ENCODE data around the gene TNFAIP2. TPM values are rescaled to one million over a fixed set of nuclear protein-coding genes. Genes with fewer than 3 reads are reported as not detected.

TNFAIP2 gene
- total RNA-seq, 1 experiment from 2014 or later = 142 TPM

DNA sequence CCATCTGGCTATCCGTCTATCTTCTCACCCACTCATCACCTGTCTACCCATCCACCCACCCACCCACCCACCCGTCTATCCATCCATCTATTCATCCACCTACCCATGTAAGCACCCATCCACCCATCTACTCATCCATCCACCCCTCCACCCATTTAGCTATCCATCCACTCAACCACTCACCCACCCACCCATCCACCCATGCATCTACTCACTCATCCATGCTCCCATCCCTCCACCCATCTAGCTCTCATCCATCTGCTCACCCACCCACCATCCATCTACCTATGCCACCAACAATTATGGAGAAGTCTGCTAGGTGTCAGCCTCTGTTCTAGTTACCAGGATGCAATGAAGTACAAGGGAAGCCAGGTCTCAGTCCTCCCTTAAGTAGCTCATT is 11.1 kb downstream of the TNFAIP2 start:
- no peak for DNase-seq (ENCODE audit: low read depth)

DNA sequence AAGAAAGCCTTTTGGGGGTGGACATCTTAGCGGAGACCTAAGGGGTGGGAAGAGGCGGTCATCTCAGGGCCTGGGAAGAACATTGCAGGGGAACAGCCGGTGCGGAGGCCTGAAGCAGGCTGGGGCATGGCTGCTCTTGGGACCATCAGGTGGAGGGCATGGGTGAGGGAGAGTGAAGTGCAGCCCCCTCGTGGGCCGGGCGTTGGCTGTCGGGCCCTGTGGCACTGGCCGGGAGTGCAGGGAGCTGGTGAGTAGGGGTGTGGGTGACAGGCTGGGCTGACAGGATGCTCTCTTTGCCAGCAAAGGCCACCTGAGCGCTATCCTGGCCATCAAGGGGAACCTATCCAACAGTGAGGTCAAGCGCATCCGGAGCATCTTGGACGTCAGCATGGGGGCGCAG is 11.7 kb downstream of the TNFAIP2 start:
- DNase-seq (ENCODE audit: low read depth) = no peak

DNA sequence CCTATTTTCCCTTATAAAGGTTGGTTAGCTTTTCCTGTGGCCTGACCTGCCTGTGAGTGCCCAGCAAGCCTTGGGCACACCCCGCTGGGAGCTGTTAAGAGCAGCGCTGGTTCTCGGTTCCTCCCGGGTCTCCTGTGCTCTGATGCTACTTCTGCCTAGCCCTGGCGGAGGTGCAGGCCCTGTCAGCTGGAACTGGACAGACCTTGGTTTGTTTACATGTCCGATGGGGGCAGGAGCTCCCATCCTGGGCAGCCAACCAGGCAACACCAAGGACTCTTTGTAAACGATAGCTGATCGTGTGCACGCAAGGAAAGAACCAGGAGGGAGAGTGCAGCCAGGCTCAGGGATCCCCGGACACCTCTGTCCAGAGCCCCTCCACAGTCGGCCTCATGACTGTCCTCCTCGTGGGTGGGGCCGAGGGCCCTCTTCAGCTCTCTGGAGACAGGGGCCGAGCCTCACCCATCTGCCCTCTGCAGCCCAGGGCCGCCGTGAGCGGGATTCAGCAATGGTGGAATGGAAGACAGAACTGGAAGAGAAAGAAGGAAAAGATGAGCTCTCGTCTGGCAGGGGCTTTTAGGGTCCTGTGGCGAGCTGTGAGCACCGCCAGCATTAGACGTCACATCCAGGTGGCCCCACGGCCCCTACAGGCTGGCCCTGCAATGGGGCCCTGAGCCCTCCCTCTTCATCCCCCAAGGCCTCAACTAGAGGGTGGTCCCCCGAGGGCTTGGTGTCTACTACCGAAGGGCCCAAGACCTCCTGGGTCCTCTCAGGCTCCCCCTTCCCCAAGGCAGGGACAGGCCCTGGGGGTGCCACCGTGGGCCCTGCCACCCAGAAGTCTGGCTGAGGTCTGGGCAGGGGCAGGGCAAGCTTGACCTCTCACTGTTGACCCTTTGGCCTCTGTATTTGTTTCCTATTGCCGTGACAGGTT is 12.3 kb downstream of the TNFAIP2 start:
- no peak for DNase-seq (ENCODE audit: low read depth)

DNA sequence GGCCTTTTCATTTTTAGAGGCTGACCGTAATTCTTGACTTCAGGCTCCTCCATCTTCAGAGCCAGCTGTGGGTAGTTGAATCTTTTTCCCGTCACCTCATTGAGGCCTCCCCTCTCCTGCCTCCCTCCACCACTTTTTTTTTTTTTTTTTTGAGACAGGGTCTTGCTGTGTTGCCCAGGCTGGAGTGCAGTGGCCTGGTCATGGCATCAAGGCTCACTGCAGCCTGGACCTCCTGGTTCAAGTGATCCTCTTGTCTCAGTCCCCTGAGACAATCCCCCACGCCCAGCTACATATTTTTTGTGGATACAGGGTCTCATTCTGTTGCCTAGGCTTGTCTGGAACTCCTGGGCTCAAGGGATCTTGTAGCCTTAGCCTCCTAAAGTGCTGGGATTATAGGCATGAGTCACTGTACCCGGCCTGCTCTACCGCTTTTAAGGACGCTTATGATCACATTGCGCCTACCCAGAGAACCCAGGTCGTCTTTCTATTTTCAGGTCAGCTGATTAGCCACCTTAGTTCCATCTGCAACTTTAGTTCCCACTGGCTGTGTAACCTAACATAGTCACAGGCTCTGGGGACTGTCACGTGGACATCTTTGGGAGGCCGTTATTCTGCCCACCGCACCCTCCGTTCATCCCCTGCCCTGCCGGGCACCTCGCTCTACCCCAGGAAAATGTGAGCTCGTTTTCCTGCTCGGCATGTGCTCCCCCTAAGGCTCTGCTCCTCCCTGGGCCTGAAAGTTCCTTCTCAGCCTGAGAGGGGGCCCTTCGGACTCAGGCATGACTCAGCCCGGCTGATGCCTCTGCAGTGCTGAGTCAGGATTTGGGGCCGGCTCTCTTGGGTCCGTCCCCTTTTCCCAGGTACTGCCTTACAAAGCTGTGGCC is 13.4 kb downstream of the TNFAIP2 start:
- DNase-seq (ENCODE audit: low read depth) = peak; percentile 83

DNA sequence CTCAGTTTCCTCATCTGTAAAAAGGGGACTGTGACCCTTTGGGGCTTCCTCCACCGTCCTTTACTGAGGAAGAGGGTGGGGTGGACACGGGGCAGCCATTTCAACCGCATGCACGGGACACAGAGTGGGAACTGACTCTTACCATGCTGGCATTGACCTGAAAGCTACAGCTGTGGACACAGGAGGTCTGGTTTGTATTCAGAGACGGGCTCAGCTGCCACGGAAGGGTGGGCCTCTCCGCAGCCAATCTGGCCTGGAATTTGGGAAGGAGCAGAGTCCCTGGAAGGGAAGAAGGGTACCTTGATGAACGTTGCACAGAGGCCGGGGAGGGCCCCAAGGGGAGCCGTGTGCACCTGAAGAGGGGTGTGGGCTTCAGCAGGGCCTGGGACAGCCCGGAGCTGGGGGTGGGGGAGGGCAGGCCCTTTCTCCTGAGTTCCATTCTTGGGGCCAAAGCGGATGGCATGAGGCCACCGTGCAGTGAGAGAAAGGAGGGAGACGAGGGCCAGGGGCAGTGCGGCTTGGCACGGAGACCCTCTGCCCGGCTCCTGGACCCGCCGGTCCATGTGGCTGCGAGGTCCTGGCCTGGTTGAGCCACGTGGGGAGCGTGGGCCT is 14.5 kb downstream of the TNFAIP2 start:
- DNase-seq (ENCODE audit: low read depth) = no peak

DNA sequence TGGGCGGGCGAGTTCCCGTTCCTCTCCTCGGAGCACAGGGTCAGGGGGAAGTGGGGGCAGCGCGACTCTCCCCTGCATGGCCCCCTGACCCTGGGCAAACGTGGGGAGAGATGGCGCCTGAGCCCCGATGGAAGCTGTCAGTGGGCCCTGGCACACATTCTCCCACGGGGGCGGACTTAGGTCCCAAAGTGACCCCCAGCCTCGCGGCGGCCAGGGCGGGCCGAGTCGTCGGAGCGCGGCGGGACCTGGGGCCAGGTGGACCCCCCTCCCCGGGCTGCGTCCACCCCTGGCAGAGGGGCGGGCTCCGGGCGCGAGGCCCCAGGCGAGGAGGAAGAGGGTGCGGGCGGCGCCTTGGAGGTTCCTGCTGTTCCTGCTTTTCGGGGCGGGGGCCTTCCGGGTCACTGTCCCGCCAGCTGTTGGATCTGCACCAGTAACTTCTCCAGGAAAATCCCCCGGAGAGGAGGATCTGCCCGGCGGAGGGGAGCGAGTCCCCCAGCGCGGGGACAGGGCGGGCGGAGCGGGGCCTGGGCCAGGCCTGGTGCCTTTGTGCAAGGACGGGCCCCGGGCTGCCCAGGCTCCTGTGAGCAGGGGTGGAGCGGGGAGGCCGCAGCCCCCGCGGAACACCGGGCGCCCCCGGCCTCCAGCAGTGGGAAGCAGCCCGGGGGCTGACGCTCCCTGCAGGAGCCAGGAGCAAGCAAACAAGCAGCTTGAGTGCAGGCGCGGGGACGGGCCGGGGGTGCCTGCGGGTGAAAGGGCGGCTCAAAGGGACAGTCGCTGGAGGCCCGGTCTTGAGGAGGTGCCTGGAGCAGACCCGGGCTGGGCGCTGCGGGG is 15.3 kb downstream of the TNFAIP2 start:
- DNase-seq (ENCODE audit: low read depth) = no peak

DNA sequence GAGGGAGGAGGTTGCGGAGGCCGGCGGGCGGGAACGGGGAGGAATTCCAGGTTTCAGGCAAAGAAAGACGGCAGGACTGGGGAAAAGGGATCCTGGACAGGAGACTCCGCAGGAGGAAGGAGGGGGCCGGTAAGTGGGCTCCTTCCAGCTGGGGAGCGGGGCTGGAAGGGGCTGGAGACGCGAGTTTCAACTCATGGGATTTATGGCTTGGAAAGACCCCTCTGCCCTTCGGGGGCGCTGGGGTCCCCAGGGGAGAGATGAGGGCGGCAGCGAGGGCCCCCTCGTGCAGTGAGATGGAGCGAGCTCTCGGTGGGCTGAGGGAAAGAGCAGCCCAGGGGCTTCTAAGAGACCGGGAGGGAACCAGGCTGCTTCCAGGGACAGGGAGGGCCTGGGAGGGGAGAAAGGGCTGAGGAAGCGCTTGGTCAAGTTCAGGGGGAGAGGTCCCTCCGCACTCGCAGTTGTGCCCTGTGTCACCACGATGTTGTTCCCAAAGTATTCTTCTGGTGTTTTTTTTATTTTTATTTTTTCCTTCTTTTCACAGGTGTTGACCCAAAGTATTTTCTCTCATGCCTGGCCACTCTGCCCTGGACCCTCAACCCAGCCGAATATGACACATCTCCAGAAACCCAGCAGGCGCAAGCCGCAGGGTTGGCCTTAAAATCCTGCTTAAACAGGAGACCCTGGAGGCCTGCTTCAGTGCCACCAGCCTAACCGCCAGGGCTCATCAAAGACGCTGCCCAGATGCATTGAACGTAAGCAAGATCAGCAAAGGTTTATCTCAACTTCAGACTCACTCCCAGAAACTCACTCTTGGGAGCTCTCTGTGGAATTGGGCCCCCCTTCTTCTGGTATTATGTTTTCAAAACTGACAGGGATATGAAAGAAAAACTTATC is 16.1 kb downstream of the TNFAIP2 start:
- DNase-seq (ENCODE audit: low read depth) = no peak

DNA sequence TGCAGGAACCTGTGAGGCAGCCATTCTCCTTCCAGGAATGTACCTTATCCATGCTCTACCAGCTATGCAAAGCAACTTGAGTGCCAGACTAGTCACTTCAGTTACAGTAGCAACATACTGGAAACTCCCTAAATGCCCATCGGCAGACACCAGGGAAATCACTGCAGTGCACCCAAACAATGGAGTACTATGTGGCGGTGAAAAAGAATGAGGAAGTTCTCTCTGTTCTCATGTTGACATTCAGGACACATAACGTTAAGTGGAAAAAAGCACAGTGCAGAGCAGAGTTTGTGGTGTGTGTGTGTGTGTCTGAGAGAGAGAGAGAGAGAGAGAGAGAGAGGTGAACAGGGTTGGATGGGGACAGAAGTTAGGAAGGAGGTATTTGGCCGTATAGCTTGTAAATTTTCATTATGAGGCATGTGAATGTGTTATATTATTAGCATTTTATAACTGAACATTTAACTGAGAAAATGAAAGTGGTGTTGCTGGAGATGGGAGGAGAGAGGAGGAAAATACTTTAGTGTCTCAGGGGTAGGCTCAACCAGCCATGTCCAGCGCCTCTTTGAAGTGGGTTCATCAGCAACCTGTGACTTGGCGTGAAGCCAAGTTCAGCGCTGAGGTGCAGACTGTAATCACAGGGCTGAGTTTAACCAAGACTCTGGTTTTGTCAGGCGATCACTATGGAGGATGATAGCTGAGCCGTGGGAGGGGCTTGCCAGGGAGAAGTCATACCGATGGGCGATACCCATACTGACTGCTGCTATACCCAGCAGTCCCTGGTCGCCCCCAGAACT is 17.3 kb downstream of the TNFAIP2 start:
- DNase-seq (ENCODE audit: low read depth) = peak; percentile 33

DNA sequence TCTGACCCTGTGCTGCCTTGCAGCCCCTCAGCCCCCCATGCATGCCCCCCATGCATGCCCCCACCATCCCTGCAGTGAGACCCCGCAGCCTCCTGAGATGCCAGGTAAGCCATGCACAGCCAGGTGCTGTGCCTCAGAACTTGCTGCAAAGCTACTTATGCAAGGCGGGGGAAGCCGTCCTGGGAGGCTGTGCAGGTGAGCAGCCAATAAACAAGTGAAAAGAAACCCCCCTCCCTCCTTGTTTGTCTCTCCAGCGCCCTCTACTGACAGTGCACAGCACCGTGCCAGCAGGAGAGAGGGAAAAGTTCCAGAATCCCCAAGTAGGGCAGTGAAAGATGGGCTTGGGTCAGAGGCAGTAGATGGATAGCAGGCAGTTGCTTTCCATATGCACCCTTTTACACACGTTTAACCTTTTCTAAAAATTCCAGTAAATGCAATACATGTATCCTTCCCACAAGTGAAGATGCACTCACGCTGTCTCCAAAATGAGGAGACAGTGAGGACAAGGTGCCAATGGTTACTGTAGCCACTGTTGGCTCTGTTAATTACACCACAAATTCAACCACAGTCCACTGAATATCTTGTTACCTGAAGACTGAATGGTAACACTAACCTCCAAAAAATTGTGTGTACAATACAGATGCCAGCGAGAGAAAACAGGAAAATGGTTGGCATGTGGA is 18.0 kb downstream of the TNFAIP2 start:
- DNase-seq (ENCODE audit: low read depth) = peak; percentile 64

DNA sequence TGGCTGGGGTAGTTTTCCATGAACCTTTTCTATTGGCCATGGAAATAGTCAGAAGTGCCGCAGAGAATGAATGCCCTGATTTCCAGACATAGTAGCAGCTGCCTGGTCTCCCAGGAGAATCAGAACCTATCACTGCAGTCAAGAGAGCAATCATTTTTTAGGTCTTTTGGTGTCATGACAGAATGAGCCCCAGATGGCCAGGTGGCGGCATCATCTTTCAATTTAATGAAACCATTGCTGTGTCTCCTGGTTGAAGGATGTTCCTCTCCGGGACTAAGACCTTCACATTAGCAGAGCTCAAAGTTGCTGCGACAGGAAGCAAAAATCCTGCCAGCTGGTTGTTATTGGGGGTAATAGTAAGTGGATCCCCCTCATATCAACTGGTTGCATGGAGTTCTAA is 18.8 kb downstream of the TNFAIP2 start:
- DNase-seq (ENCODE audit: low read depth) = no peak

DNA sequence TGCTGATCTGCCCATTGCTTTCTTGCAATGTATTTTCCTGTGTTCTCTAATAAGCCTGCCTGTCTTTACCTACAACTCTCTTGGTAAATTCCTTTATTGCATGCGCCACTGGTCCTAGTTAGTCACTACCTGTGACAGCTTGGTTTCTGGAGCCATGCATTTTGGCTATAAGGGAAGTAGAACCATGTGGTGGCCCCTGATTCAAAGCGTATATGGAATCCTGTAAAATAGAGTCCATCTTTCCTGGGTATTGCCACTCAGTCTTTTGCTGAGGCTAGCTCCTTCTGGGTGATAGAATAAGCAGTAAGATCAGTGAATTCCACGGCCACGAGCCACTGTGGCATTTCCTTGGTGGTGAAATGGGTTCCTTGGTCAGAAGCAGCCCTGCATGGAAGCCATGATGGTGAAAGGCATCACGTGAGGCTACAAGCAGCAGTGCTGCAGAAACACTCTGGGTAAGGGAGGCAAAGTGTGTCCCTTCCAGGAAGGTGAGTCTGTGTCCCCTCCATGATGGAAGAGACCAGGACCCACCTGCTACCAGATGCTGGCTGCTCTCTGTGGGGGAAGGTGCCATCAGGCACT is 19.6 kb downstream of the TNFAIP2 start:
- DNase-seq (ENCODE audit: low read depth) = no peak

DNA sequence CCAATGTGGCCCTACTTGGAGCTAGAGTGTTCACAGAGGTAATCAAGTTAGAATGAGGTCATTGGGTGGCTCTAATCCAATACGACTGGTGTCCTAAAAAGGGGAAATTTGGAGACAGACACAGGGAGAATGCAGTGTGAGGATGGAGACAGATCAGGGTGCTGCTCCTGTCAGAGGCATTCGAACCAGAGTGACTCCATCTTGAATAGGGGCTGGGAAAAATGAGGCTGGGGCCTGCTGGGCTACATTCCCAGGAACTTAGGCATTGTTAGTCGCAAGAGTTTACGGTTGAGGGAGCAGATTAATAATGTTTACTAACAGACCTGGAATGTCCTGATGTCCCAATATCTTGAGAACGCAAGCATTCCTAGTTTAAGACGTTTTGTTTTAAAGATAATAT is 20.2 kb downstream of the TNFAIP2 start:
- DNase-seq (ENCODE audit: low read depth) = no peak

DNA sequence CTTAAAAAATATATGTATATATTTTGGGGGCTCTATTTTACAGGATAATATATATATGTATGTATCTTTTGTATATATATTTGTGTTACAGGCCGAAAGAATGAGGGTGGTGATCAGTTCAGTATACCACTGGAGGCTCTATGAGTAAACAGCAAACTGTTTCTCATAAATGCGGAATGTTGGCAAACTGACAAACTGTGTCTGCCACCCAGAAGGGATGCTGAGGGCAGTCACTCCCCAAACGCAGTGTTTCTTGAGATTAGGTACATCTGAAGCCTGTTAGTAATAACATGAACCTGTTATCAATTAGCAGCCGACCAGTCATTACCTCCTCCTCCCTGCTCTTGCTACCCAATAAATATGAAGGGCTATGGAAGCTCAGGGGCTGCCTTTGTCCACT is 20.8 kb downstream of the TNFAIP2 start:
- DNase-seq (ENCODE audit: low read depth) = peak; percentile 43

DNA sequence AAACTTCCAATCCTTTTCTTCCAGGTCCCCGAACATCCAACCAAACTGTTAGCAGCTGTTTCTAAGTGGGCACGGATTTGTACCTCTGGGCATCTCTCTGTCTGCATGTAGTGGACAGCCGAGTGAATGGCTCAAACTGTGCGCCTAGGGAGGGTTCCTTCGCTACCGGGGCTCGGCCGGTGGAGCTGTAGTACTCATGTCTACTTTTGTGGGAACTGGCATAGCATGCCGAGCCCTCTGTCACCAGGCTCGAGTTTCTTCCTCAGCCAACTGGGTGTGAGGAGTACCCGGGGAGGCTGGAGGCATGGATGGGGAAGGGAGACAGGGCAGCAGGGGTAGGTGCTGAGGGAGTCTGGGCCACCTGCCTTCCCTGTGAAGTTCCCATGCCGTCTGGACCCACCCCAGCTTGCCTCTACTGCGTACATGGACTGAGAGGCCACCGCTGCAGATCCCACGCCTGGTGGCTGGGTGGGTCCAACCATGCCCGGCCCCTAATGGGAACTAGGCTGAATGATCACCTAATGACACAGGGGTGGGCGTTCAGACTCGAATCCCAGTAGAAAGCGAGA is 23.0 kb downstream of the TNFAIP2 start:
- DNase-seq (ENCODE audit: low read depth) = no peak

DNA sequence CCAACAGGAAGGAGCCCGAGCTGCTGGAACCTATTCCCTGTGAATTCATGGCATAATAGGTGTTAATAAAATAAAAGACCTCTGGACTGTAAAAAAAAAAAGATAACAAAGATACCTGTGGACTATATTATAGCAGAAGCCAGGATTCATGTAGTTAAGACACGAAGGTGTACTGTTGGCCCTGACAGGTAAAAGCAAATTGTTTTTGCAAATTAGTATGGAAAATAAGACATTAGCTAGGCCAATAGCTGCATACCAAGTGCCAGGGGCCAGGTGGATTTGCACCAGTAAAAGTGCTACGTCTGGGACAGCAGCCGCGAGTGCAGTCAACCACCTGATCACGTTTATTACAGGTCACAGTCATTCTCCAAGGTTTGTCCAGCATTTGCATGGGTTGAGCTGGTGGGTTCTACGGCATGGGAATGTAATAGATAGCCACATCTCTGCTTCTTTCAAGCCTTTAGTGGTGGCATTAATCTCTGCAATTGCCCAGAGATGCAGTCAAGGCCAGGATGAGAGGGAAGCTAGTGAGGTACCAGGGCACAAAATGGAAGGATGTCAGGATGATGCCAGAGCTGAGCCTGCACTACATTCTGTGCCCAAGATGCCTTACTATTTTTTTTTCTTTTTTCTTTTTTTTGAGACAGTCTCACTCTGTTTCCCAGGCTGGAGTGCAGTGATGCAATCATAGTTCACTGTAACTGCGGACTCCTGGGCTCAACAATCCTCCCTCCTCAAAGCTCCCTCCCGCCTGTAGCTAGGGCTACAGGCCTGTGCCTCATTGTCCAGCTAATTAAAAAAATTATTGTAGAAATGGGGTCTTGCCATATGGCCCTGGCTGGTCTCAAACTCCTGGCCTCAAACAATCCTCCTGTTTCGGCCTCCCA is 26.3 kb downstream of the TNFAIP2 start:
- no peak for DNase-seq (ENCODE audit: low read depth)

DNA sequence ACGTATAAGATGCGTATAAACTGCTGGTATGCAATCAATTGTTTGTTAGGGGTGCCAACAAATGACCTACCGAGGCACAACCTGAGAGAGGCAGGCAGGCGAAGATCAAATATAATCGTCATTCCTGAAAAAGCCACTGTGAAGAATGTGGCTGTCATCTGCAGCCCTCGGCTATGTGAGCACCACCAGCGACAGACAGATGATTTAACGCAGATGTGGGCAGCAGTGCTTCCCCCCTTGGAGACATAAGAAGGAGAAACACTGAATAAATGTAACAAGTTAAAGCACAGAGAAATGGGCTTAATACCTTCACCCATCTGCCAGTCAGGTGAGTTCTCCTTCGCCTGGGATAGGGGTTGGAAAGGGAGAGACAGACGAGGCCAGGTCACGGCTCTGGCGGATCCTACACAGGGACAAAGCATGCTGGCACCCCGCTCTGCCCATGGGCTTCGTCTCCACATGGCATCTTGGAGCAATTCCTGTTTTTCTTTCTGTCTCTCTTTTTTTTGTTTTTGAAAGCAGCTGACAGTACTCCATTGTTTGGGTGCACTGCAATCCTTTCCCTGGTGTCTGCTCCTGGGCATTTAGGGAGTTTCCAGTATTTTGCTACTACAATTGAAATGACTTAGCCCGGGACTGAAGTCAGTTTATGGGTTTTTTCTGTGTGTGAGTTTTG is 28.1 kb downstream of the TNFAIP2 start:
- DNase-seq (ENCODE audit: low read depth) = no peak

DNA sequence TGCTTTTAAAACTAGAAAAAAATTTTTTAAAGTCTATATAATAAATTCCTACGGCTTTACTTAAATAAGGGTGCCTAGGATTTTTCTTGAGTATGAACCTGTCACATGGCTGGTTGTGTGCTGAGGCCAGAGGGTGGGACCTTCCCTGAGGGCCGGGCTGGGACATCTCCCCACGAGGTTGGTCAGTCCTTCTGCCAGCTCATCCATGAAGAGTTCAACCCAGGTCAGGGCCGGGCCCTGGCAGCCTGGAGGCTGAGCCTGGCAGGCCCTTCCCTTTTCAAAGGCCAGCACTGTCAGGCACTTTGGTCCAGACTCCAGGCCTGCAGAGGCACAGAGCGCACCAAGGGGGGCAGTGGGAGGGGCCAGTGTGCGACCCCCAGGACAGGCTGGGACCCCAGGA is 31.7 kb downstream of the TNFAIP2 start:
- no peak for DNase-seq (ENCODE audit: low read depth)
